Measurements from ENCODE around the gene SLCO3A1.

DNA sequence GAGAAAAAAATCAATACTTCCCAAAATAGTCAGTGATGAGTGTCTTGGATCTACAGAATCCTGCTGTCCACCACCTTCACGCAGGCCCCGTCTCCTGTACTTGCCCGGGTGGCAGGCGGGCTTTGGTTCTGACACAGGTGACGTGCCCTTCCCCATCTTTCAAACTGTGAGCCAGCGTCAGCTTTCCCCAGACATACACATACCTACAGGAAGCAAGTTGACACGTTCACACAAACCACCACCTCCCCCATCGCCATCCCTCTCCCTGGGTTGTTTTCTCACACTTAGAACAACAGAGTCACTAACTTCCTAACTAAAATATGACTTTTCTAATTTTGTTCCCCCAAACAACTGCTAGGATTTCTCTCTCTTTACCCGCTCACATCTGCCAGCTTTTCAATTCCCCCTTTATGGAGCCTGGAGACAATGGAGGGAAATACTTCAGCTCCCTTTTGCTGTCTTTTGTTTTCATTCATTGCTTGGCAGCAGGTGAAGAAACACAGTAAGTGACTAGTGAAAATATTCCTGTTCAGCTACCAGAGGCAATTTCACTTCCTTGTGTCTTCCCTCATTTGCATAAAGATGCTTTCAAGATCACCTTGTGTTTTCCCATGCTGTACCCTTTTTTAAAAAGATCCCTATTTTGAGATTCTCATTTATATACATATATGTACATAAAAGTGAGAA, 248.3 kb downstream of the SLCO3A1 start:
- TF ChIP-seq CTCF (conservative IDR thresholded peaks at IDR 0.05; ENCODE audit: low read length) (no peak), EZH2phosphoT487 (IDR thresholded peaks at IDR 0.05; ENCODE audit: borderline replicate concordance) (no peak)

Data from Loucy (cell line).